CD4-positive, alpha-beta T cell (primary cell): Measurements from ENCODE around the gene OR6K6. TPM values are rescaled to one million over a fixed set of nuclear protein-coding genes. Genes with fewer than 3 reads are reported as not detected.

Experiments used
- ATAC-seq: fragments of 200-7000 bp; cut with Tn5 transposase; one replicate; pipeline ENCODE4 v1.10.0; 2022; ENCODE audit warnings: mild to moderate bottlenecking; ENCODE audit not compliant: poor library complexity
- CTCF ChIA-PET: fragments of 350-600 bp; sonication (Branson Sonifier 250); formaldehyde crosslinking; loops from one replicate; lab custom pipeline; 2021; ENCODE audit warnings: antibody characterized with exemption, inconsistent platforms; lab: Charles Lee
- POLR2A ChIA-PET: fragments of 350-600 bp; sonication (Branson Sonifier 250); formaldehyde crosslinking; loops from one replicate; lab custom pipeline; 2021; ENCODE audit warnings: antibody characterized with exemption, inconsistent platforms; lab: Charles Lee
- DNase-seq, 14 experiments: peaks; one replicate each; pipeline ENCODE4 v3.0.0-alpha.2; 2013 to 2020; ENCODE audit warnings: mixed read lengths in 2 of 14
- H3K27ac ChIP-seq, 2 donors: one replicate each; pipeline versions ENCODE4 v1.5.1 to v1.7.0; 2013; ENCODE audit warnings: low read length in 2 of 2, low read depth in 1 of 2, mild to moderate bottlenecking in 1 of 2
- H3K27me3 ChIP-seq, 2 experiments: 1 replicate in 1 of 2; 2 replicates in 1 of 2; pipeline versions ENCODE4 v1.6.1 to v1.7.0; 2013; ENCODE audit warnings: low read length in 2 of 2, control low read depth in 1 of 2, mild to moderate bottlenecking in 1 of 2, moderate library complexity in 1 of 2; ENCODE audit not compliant: insufficient read depth in 2 of 2, control insufficient read depth in 1 of 2
- H3K36me3 ChIP-seq: one replicate; pipeline ENCODE4 v1.6.1; 2013; ENCODE audit warnings: low read length, control low read depth; ENCODE audit not compliant: insufficient read depth
- H3K4me1 ChIP-seq: one replicate; pipeline ENCODE4 v1.6.1; 2013; ENCODE audit warnings: low read length, control low read depth; ENCODE audit not compliant: insufficient read depth
- H3K4me3 ChIP-seq: one replicate; pipeline ENCODE4 v1.5.1; 2013; ENCODE audit warnings: mild to moderate bottlenecking, low read length, moderate library complexity
- H3K9me3 ChIP-seq, 2 experiments: 1 replicate in 1 of 2; 2 replicates in 1 of 2; pipeline versions ENCODE4 v1.6.1 to v1.7.0; 2013; ENCODE audit warnings: low read length in 2 of 2, mild to moderate bottlenecking in 2 of 2, control low read depth in 1 of 2, moderate library complexity in 1 of 2; ENCODE audit not compliant: control insufficient read depth in 1 of 2, insufficient read depth in 1 of 2
- H3K27ac Mint-ChIP-seq: one replicate; pipeline ENCODE4 v1.8.0; 2020; ENCODE audit warnings: mixed read lengths
- H3K27me3 Mint-ChIP-seq: one replicate; pipeline ENCODE4 v1.8.0; 2021; ENCODE audit warnings: mixed read lengths
- H3K36me3 Mint-ChIP-seq: one replicate; pipeline ENCODE4 v1.8.0; 2021; ENCODE audit warnings: low read depth, mixed read lengths
- H3K4me1 Mint-ChIP-seq: one replicate; pipeline ENCODE4 v1.8.0; 2021; ENCODE audit warnings: low read depth, mixed read lengths
- H3K4me3 Mint-ChIP-seq: one replicate; pipeline ENCODE4 v1.8.0; 2020; ENCODE audit warnings: mild to moderate bottlenecking, mixed read lengths
- H3K9me3 Mint-ChIP-seq: one replicate; pipeline ENCODE4 v1.8.0; 2020; ENCODE audit warnings: mixed read lengths
- intact Hi-C, 2 experiments: fragments of 100-400 bp; cut with DNase I in 1 of 2; cut with micrococcal nuclease in 1 of 2; formaldehyde crosslinking; loops; one replicate each; pipeline versions ENCODE4 v1.15.1 to v1.9.0; 2023 to 2025; cut with DNase I, micrococcal nuclease
- total RNA-seq, 174 experiments: library from RNA in 2 of 174; stranded (reverse) in 2 of 174; gene quantifications; one replicate each; pipeline ENCODE4 v1.2.3 and lab custom pipeline; 2021 to 2026
- TF ChIP-seq, protein P1 (sequence below): fragments of 200-600 bp; IDR thresholded peaks from one replicate; pipeline ENCODE4 v1.8.0; 2022; ENCODE audit warnings: antibody characterized with exemption, mild to moderate bottlenecking

Gene OR6K6
- total RNA-seq, 2 experiments from 2014 or later: not detected

DNA sequence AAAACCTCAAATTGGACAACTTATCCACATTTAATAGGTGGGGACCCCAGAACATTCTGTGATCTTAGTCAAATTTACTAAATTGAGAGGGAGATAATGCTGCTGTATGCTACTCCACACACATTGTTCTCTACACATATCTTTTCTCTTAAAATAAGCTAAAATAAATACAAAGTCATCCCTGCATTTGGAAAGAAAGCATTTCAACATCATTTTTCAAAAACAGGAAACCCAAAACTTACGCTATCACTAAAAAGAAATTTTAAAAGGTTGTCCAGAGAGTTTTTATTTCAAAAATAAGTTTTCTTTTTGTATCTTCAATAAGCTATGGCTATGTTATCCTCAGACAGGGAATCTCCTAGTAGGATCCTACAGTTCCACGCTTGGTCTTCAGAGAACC is 46.0 kb downstream of the OR6K6 start:
- H3K4me3 Mint-ChIP-seq: no peak overlapping the region
- TF ChIP-seq, protein P1, sequence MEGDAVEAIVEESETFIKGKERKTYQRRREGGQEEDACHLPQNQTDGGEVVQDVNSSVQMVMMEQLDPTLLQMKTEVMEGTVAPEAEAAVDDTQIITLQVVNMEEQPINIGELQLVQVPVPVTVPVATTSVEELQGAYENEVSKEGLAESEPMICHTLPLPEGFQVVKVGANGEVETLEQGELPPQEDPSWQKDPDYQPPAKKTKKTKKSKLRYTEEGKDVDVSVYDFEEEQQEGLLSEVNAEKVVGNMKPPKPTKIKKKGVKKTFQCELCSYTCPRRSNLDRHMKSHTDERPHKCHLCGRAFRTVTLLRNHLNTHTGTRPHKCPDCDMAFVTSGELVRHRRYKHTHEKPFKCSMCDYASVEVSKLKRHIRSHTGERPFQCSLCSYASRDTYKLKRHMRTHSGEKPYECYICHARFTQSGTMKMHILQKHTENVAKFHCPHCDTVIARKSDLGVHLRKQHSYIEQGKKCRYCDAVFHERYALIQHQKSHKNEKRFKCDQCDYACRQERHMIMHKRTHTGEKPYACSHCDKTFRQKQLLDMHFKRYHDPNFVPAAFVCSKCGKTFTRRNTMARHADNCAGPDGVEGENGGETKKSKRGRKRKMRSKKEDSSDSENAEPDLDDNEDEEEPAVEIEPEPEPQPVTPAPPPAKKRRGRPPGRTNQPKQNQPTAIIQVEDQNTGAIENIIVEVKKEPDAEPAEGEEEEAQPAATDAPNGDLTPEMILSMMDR: no peak
- ChIA-PET POLR2A (no interaction called here), CTCF (no interaction called here)
- no peak overlapping the region for H3K4me3 ChIP-seq
- no peaks in the 10 kb centered on the region for H3K4me1 Mint-ChIP-seq
- DNase-seq: no peak
- intact Hi-C loops: no loop called here
- H3K4me1 ChIP-seq: no peaks in the 10 kb centered on the region
- no peak overlapping the region for H3K27ac Mint-ChIP-seq
- H3K27ac ChIP-seq: no peak overlapping the region
- H3K36me3 ChIP-seq: no peaks in the 10 kb centered on the region
- H3K9me3 ChIP-seq: no peaks in the 10 kb centered on the region
- H3K27me3 Mint-ChIP-seq: peaks cover 35% of the 10 kb centered on the region
- H3K36me3 Mint-ChIP-seq: no peaks in the 10 kb centered on the region
- ATAC-seq: no peak
- peaks cover 0 to 10% of the 10 kb centered on the region in 2 experiments for H3K27me3 ChIP-seq
- no peaks in the 10 kb centered on the region for H3K9me3 Mint-ChIP-seq

DNA sequence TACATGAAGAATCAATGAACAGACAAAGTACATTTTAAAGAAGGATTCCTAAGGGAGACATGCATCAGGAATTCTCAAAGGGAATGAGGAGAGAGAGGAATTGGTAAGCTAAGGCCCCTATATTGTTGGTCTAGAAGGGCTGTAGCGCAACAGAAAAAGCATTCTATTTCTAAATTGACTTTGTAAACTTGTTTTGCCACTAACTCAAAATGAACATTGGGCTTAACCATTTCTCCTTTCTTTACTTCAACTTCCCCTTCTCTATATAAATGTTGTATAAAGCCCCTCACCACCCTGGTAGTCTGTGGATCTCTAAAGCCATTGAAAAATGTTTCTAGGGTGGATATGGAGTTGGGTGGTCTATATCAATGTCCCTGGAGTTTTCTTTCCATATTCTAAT is 46.9 kb downstream of the OR6K6 start:
- no peak overlapping the region for H3K27ac Mint-ChIP-seq
- H3K27me3 Mint-ChIP-seq: peaks cover 40% of the 10 kb centered on the region
- H3K36me3 ChIP-seq: no peaks in the 10 kb centered on the region
- ChIA-PET POLR2A (no interaction called here), CTCF (no interaction called here)
- H3K27me3 ChIP-seq: peaks cover 0 to 10% of the 10 kb centered on the region in 2 experiments
- H3K9me3 Mint-ChIP-seq: no peaks in the 10 kb centered on the region
- TF ChIP-seq, protein P1: no peak
- no peaks in the 10 kb centered on the region for H3K9me3 ChIP-seq
- DNase-seq: no peak
- H3K4me1 Mint-ChIP-seq: no peaks in the 10 kb centered on the region
- H3K36me3 Mint-ChIP-seq: no peaks in the 10 kb centered on the region
- H3K4me1 ChIP-seq: no peaks in the 10 kb centered on the region
- no peak overlapping the region for H3K4me3 Mint-ChIP-seq
- no peak overlapping the region for H3K4me3 ChIP-seq
- ATAC-seq: no peak
- no peak overlapping the region for H3K27ac ChIP-seq
- intact Hi-C loops: no loop called here

DNA sequence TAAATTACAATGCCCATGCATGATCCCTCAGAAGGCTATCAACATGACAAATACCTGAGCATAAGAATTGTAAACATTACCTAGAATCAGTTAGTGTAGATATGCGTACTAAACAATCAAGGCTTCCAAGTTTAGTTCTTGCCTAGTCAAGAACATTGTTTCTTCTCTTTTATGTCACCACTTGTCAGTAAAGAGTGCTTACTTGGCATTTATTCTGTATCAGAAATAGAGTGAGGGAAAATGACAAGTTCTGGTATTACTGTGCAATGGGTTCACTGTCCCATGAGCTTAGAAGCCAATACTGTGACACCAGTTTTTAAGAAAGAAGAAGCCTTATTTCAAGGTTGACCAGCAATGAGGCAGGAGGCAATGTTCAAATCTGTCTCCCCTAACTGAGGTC is 49.2 kb downstream of the OR6K6 start:
- CTCF ChIA-PET: no interaction called here
- no peaks in the 10 kb centered on the region for H3K4me1 Mint-ChIP-seq
- H3K27ac ChIP-seq: no peak overlapping the region
- no peaks in the 10 kb centered on the region for H3K4me1 ChIP-seq
- TF ChIP-seq, protein P1: no peak
- H3K9me3 ChIP-seq: no peaks in the 10 kb centered on the region
- intact Hi-C loops: no loop called here
- no peak overlapping the region for H3K4me3 Mint-ChIP-seq
- ATAC-seq: no peak
- no peaks in the 10 kb centered on the region for H3K9me3 Mint-ChIP-seq
- no peak for DNase-seq
- H3K4me3 ChIP-seq: no peak overlapping the region
- H3K27me3 Mint-ChIP-seq: peaks cover 42% of the 10 kb centered on the region
- H3K27me3 ChIP-seq: peaks cover 0 to 10% of the 10 kb centered on the region in 2 experiments
- POLR2A ChIA-PET: no interaction called here
- no peaks in the 10 kb centered on the region for H3K36me3 Mint-ChIP-seq
- H3K36me3 ChIP-seq: no peaks in the 10 kb centered on the region
- H3K27ac Mint-ChIP-seq: no peak overlapping the region

Other genes with a start within 250 kb of the OR6K6 start
- not detected for gene OR6Y1, start 200.3 kb upstream of the OR6K6 start, total RNA-seq
- not detected for gene OR6P1, start 184.1 kb upstream of the OR6K6 start, total RNA-seq
- not detected for gene OR10X1, start 174.8 kb upstream of the OR6K6 start, total RNA-seq
- not detected for gene OR10Z1, start 149.5 kb upstream of the OR6K6 start, total RNA-seq
- gene SPTA1, start 68.0 kb upstream of the OR6K6 start, total RNA-seq: not detected
- not detected for gene OR6K2, start 54.1 kb upstream of the OR6K6 start, total RNA-seq
- not detected for gene OR6K3, start 34.0 kb upstream of the OR6K6 start, total RNA-seq
- gene OR6N1, start 17.5 kb downstream of the OR6K6 start, total RNA-seq: not detected
- gene OR6N2, start 26.5 kb downstream of the OR6K6 start, total RNA-seq: not detected
- 1 to 10 TPM in 1 of 2 experiments, under 1 TPM in 1; 0.88 to 1.1 TPM for gene MNDA, start 76.6 kb downstream of the OR6K6 start, total RNA-seq
- 10 to 100 TPM; 15.2 to 16.2 TPM for gene PYHIN1, start 176.8 kb downstream of the OR6K6 start, total RNA-seq